ENCODE measurements around the gene JPH3.
"Not testable (repeated sequence)": the region's sequence is repeated elsewhere in the genome, so short reads cannot be mapped to it uniquely, and the experiment has no call there.

JPH3 gene

GRCh38 chr16:87575027-87575804 lies 27.1 kb upstream of the JPH3 start:
- DNase-seq (ENCODE audit: low read depth) = no peak

- no peak for DNase-seq (ENCODE audit: low read depth)
Observed at GRCh38 chr16:87576171-87576570, 26.1 kb upstream of the JPH3 start.

- not testable (repeated sequence) for DNase-seq (ENCODE audit: low read depth)
Observed at GRCh38 chr16:87578142-87578930, 24.0 kb upstream of the JPH3 start.

- DNase-seq (ENCODE audit: low read depth) = no peak
Observed at GRCh38 chr16:87579691-87580090, 22.6 kb upstream of the JPH3 start.

- no peak for DNase-seq (ENCODE audit: low read depth)
Observed at GRCh38 chr16:87580855-87581261, 21.4 kb upstream of the JPH3 start.

DNA sequence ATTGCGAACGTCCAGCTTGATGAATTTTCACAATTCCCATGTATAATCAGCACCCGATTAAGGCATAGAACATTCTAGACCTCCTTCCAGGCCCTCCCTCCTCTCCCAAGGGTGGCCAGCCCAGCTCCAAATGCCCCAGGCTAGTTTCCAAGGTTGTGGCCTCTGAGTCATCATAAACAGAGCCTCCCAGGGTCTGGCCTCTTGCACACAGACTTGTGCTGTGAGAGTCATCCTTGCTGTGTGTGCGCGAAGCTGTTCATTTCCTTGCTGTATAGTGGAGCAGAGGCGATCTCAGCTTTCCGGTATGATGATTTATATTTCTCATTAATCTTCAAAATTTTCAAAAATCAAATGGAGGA lies 20.5 kb upstream of the JPH3 start:
- peak; percentile 93 for DNase-seq (ENCODE audit: low read depth)

- DNase-seq (ENCODE audit: low read depth) = peak; percentile 59
Observed at GRCh38 chr16:87582216-87582965, 19.9 kb upstream of the JPH3 start.

DNA sequence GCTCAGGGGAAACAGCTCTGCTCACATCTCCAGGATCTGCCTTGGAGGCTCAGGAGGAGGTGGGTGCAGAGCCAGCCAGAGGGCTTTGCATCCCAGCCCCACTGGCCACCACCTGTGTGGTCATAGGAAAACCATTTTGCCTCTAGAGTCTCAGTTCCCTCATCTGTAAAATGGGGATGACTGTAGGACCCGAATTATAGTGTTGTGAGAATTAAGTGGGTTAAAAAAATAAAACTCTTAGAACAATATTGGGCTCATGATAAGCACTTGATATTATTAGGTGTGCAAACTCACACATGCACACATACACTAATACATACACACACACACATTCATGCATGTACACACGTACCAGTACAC lies 19.4 kb upstream of the JPH3 start:
- no peak for DNase-seq (ENCODE audit: low read depth)

DNA sequence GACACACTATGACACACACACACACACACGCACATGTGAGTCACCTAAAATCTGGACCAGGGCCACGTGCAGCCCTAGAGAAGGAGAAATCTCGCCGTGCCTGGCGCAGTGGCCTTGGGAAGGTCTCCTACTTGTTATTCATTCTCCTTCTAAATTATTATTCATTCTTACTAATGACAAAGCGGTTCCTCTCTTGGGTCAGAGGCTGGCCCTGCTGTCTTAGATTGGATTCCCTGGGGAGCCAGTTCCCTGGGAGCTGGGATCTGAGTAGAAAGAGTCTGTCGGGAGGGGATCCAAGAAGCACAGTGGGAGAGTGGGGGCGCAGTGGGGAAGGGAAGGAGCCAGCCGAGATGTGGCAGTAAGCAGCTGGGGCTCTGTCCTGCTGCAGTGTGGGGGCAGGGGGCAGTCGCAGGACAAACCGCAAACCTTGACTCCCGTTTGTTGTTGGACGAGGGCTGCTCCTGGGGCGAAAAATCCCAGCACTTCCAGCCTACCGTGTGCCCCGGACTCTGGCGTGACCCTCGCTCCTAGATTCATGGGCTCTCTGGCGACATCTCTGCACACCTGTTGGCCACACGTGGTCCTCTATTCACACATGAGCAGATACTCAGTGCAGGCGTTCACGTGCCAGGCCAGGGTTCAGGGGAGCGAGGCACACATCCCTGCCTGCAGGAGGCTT lies 18.7 kb upstream of the JPH3 start:
- no peak for DNase-seq (ENCODE audit: low read depth)

DNA sequence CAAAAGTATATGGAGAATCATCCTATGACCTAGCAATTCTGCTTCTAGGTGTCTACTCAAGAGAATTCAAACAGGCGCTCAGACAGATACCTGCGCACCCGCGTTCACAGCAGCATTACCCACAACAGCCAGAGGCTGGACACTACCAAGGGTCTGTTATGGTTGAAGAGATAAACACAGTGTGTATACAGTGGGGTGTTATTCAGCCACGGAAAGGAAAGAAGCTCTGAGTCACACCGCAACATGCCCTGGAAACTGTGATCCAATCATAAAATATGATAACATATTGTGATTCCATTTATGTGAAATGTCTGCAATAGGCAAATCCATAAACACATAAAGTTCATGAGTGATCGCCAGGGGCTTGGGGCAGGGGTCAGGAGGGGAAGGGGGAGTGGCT lies 18.0 kb upstream of the JPH3 start:
- no peak for DNase-seq (ENCODE audit: low read depth)

GRCh38 chr16:87584975-87585374 lies 17.3 kb upstream of the JPH3 start:
- no peak for DNase-seq (ENCODE audit: low read depth)

DNA sequence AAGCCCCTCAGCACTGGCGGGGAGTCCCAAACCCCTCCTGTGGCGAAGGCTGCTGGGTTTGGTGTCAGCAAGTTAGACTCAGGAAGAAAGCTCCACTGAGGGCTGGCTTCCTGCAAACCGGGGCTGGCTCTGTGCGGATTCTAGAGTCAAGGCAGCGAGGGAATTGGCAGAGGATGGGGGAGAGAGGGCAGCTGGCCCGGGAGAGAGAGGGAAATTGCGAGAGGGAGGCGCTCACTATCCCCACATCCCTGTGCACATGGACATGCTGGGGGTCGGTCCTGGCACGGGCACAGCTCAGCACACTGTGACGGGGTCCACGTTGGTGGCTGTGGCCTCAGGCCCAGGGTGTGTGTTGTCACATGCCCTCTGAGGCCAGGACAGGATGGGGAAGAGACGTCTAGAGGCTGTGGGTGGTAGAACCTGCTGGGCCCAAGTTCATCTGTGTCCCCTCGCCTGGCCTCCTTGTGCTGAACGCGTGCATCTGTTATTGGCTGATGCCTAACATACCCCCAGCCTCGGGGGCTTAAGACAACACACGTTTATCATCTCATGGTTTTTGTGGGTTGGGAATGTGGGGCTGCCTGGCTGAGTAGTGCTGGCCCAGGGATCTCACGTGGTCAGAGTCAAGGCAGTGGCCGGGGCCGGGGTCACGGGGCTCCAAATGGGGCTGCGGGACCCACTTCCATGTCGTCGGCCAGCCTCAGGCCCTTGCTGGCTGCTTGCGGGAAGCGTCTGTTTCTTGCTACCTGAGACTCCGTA lies 16.7 kb upstream of the JPH3 start:
- DNase-seq (ENCODE audit: low read depth) = no peak

- DNase-seq (ENCODE audit: low read depth) = no peak
Observed at GRCh38 chr16:87586201-87586782, 16.0 kb upstream of the JPH3 start.

- no peak for DNase-seq (ENCODE audit: low read depth)
Observed at GRCh38 chr16:87587636-87588035, 14.7 kb upstream of the JPH3 start.

- no peak for DNase-seq (ENCODE audit: low read depth)
Observed at GRCh38 chr16:87592018-87592712, 10.1 kb upstream of the JPH3 start.

DNA sequence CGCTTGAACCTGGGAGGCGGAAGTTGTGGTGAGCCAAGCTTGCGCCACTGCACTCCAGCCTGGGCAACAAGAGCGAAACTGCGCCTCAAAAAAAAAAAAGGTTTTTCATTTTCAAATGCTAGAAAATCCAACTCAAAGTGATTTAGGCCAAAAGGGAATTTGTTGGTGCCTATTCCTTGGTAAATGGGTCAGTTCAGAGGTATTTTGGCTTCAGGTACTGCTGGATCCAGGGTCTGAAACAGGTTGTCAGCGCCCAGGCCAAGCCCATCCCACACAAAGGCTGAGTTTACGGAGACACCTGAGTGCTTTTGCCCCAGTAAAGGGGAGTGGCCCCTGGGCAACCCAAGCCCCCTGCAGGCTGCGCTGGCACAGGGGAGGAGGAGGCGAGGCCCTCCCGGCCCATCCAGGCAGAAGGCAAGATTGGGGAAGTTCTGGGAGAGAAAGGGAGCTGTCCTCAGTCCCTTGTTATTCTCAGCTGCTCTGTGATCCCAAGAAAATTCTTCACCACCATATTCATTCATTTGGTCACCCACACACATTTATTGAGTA lies 8.5 kb upstream of the JPH3 start:
- DNase-seq (ENCODE audit: low read depth) = no peak

- DNase-seq (ENCODE audit: low read depth) = no peak
Observed at GRCh38 chr16:87595712-87596111, 6.6 kb upstream of the JPH3 start.

GRCh38 chr16:87597324-87597830 lies 4.9 kb upstream of the JPH3 start:
- DNase-seq (ENCODE audit: low read depth) = no peak

DNA sequence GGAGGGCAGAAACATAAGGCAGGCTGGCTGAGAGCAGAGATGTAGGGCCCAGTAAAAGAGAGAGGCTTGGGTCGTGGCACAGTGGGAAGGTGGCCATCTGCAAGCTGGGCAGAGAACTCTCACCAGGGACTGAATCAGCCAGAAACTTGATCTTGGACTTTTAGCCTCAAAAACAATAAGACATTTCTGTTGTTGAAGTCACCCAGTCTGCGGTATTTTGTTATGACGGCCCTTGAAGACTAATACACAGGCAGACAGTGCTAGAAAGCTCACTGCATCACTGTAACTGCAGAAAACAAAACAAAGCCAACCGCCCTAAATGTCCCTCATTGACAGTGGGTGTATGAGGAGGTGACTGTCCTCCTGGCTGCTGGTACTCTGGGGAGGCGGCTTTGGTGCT lies 3.9 kb upstream of the JPH3 start:
- DNase-seq (ENCODE audit: low read depth) = no peak

DNA sequence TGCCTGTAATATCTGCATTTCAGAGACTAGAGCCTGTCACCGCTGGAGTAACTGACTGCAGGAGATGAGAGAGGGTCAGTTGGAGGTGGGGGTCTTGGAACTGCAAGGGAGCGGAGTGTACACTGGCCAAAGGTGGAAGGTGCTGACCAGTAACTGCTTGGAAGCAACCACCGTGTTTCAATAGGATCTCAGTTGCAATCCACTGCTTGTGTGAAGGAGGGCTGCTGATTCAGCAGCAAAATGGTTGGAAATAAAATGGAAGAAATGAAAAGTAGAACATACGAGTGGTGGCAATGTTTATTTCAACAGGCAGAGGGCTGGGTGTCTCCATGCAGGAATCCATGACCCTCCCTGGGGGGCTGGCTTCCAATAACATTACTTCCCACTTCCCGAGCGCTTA lies 2.1 kb upstream of the JPH3 start:
- DNase-seq (ENCODE audit: low read depth) = no peak

All from GM04503 (cell line).